Measurements from ENCODE around the gene ATP5IF1.

The ATP5IF1 gene

GRCh38 chr1:28239004-28239403, 3.1 kb downstream of the ATP5IF1 start:
- DNase-seq = no peak

GRCh38 chr1:28240024-28240423, 4.1 kb downstream of the ATP5IF1 start:
- no peak for DNase-seq

- no peak for DNase-seq
These were observed 5.8 kb downstream of the ATP5IF1 start for GRCh38 chr1:28241638-28242241.

GRCh38 chr1:28243685-28244311, 7.9 kb downstream of the ATP5IF1 start:
- no peak for DNase-seq

DNA sequence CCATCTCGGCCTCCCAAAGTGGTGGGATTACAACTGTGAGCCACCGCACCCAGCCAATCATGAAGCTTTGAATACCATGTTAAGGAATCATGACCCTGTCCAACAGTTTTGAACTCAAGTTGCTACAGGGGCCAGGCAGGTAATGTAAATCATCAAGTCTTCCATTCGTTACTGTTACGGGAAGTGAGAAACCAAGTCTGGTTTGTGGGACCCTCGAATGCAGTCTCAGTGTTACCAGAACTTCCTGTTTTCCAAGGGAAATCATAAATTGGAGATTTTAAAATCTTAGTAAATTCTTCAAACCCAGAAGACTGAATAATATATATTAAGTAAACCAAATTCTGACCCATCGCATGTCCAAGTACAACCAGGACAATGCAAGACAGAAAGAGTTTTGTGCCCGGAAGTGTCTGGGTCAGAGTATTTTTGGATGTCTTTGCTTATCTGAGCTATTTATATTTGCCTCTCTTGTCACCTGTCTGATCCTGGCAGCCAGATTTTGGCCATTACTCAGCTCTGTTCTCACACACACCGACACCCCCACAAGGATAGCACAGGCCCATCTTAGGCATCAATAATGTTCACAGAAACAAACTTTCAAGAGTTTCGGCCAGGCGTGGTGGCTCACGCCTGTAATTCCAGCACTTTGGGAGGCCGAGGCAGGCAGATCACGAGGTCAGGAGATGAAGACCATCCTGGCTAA, 8.8 kb downstream of the ATP5IF1 start:
- DNase-seq = no peak

DNA sequence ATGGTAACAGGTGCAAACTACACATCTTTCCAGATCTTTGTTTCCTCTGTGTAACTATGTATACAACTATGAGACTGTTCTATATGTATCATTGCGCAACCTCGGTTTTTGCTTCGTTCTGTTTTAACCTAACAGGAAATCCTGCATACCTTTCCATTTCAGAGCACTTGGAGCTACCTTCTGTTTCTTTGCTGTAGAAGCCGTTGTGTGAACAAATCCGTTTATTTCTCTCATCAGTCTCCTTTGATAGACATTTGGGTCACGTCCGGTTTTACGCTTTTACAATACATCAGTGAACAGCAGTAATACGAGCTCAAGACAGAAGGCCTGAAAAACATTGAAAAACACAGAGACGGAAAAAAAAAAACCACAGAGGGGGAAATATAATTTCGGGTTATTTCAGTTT, 10.5 kb downstream of the ATP5IF1 start:
- peak in 1 of 2 experiments; percentile 3 for DNase-seq

GRCh38 chr1:28247612-28248272, 11.8 kb downstream of the ATP5IF1 start:
- no peak for DNase-seq

DNA sequence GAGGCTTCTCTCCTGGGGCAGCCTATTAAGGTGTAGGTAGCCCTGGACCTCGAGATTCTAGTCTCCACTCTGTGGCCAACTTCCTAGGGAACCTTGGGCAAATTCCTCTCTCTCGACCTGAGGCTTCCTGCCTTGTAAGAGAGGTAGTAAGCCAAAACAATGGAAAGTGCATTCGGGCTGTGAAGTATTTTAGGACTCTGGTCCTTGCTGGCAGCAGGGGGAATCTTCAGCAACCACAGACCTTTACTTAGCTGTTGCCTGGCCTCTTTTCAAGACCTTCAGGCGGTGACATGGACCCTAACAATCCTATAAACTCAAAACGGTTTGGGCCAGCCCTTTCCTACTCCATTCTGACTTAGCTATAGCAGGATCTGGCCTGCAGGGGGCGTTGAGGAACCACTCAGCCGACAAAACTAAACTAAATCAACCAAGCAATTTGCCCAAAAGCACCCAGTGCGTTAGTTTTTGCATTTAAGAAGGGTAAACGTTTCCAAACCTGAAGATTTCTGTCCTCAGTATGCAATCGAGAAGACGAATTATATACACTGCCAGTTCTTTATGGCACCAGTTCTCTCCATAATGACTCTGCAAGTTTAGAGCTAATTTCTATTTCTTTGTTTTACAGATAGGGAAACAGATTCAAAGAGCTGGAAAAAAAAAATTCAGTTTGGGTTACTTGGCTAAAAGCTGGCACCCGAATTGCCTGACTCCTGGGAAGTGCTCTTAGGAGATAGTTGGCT, 12.5 kb downstream of the ATP5IF1 start:
- peak; percentile 58 to 78 for DNase-seq

DNA sequence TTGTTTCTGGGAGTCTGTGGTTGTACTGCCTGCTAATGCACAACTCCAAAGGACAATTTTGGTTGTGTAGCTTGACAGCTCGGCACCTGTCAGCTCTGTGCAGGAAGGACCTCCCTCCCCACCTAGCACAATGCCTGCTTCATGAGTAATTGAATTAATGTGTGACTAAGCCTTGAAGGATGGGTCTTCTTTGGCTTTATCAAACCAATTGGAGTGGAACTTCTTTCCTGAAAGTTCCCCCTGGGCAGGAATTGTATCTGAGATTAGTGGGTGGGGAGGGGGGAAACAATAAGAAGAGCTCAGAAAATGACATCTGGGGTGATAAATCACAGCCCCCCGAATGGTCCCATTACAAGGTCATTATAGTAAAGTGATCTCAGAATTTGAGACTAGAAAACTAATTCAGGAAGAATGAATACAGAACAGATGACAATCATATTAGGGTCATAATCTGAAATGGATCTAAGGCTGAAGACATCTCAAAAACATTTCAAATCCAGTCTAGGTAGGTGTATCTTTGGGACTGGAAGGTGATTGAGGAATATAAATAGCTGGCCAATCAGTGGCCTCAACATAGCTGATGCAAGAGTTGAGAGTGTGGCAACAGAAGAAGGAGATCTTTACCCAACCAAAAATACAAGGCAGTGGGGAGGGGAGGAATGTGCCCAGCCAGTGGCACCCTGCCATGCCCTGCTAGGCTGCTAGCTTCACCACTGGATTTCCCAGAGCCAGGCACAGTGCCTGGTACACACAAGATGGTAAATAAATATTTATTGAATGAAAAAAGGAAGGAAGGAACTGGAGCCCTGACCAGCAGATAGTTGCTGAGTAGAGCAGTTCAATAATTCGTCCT, 13.3 kb downstream of the ATP5IF1 start:
- peak in 1 of 2 experiments; percentile 54 for DNase-seq

- DNase-seq = no peak
These were observed 14.0 kb downstream of the ATP5IF1 start for GRCh38 chr1:28249866-28250295.

DNA sequence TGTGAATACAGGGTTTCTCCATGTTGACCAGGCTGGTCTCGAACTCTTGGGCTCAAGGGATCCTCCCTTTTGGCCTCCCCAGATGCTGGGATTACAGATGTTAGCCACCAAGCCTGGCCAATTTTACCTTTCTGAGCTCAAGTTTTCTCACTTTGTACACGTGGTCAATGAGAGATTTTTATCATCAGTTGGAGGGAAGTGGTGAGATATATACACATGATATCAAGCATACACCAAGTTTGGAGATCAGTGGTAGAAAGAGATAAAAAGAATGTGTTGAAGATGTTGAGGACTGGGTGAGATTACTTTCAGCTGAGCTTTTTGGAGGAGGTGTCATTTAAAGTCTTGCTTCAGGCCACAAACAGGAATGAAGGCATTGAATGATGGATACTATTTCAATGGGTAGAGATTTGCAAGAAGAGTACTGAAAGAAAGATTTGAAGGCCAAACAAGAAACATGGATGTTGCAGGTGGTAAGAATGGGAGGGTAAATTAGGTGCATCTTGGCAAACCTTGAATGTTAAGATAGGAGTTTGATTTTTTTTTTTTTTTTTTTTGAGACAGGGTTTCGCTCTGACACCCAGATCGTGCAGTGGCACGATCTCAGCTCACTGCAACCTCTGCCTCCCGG, 20.4 kb downstream of the ATP5IF1 start:
- DNase-seq = no peak

DNA sequence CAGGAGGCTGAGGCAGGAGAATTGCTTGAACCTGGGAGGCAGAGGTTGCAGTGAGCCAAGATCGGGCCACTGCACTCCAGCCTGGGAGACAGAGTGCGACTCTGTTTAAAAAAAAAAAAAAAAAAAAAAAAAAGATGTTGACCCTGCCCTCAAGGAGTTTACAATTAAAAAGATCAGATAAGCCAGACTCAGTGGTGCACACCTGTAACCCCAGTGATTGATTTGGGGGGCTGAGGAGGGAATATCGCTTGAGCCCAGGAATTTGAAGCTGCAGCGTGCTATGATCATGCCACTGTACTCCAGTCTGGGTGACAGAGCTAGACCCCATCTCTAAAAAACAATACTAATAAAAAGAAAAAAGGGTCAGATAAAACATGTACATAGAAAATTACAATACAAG, 21.8 kb downstream of the ATP5IF1 start:
- no peak for DNase-seq

DNA sequence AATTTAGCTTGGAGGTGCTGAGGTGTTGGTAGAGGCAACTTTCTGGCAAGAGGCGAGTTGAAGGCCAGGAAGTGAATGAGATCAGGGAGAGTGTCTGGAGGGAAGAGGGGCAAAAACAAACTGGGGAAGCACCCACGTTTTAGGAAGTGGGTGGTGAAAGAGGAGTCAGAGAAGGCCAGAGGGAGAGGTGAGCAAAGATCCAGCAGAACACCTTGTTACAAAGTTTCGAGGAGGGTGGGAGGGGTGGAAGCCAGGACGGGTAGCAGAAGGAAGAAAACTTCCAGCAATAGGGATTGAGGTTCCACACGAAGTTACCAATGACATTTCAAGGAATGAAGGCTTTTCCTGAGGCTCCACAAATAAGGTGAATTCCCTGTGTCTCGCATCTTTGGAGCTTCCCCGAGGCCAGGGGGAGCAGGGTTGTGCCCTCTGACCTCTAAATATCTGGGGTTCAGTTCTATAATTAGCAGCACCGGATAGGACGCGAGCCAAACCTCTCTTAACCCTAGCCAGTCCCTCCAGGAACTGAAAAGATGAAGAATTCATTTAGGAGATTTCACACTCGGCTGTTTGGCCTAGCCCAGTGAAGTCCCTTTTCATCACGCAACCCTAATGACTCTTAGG, 22.8 kb downstream of the ATP5IF1 start:
- no peak for DNase-seq

DNA sequence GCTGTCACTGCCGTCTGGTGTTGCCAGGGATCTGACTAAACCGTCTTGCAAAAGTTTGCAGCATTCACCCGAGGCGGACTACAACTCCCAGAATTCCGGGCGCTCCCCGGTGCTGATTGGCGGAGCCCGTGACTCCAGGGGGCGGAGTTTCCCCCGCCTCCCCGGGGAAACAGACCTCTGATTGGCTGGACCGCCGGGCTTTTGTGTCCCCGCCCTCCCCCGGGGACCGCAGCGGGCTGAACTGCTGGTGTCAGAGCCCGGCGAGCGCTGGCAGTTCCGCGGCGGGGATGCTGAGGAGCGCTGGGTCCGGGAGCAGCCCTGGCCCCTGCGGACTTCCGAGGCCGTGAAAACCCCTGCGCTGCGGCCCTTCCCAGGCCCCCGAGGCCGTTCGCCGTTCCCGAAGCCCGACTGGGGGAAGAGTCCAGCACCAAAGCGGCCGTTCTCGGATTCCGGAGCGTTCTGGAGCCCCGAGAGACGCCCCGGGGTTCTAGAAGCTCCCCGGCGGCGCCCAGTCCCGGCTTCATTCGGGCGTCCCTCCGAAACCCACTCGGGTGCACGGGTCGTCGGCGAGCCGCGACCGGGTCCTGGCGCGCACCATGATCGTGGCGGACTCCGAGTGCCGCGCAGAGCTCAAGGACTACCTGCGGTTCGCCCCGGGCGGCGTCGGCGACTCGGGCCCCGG, 23.5 kb downstream of the ATP5IF1 start, which contains the start of gene SESN2:
TSS of gene SESN2 (plus strand) at position 267 of the 682 bp plus-strand sequence. CDS start at position 597, 330 bp downstream.
- peak; percentile 98 for DNase-seq

DNA sequence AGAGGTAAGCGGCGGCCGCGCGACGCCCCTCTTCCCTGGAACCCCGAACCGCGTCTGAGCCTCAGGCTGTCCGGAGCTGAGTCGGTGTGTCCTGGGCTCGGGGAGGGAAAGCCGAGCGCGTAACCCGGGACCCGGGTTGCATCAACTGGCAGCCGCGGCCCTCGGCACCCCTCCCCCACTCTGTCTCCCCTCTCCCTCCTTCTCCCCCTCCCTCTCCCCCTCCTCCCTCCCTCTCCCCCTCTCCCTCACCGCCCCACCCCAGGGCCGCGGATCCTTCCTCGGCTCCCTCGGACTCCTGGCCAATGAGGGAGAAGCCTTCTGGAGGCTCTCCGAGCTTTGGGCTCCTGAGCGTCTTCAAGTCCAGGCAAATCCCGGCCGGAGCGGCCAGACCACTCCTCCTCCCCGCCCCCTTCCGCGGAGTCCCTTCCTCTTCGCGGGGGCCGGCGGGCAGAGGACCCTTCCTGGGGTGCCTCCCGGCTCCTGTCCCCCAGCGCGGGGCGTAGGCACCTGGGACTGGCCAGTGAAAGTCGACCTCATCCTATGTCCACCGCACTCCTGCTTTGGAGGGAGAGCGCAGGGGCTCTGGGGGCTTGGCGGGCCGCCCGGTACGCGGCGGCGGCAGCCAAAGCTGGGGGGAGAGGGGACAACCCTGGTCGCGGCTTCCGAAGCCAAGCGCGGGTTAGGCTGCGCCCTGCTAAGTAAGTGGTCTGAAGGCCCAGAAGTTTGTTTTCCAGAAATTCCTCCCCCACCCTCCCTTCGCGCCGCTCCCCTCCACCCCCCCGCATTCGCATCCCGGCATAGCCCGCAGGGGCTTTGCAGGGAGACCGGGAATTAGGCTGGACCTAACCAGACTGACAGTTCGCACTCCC, 24.2 kb downstream of the ATP5IF1 start:
- peak in 1 of 2 experiments; percentile 18 for DNase-seq

GRCh38 chr1:28260803-28261174, 24.9 kb downstream of the ATP5IF1 start:
- no peak for DNase-seq

DNA sequence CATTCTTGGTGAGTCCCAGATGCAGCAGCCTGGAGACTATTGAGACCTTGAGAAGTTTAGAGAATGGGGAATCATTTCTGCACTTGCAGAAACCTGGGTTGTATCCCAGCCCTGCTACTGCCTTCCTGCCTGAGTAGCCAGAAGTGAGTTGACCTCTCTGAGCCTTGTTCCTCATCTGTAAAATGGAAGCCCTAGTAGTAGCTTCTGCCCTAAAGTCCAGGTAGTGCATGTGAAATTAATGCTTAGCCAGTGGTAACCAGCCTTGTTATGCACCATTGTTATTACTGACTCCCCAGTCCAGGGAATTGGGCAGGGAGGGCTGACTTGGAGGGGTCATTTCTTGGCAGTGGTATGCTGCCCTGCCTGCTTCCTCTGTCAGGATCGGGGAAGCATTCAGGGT, 29.0 kb downstream of the ATP5IF1 start:
- no peak for DNase-seq

DNA sequence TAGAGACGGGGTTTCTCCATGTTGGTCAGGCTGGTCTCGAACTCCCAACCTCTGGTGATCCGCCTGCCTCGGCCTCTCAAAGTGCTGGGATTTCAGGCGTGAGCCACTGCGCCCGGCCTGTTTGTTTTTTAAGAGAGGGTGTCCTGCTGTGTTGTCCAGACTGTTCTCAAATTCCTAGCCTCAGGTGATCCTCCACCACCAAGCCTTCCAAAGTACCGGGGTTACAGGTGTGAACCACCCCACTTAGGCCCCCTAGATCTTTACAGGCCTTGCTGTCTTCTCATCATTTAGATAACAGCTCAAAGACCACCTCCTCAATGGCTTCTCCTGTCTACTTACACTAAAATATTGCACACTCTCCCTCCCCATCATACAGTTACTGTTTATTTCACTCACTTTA, 29.7 kb downstream of the ATP5IF1 start:
- no peak for DNase-seq

GRCh38 chr1:28266920-28267322, 31.0 kb downstream of the ATP5IF1 start:
- no peak for DNase-seq
